ENCODE data around the gene FBXL20. TPM values are rescaled to one million over a fixed set of nuclear protein-coding genes. Genes with fewer than 3 reads are reported as not detected.

Gene FBXL20
- total RNA-seq, 1 experiment from 2014 or later = 9.7 TPM

DNA sequence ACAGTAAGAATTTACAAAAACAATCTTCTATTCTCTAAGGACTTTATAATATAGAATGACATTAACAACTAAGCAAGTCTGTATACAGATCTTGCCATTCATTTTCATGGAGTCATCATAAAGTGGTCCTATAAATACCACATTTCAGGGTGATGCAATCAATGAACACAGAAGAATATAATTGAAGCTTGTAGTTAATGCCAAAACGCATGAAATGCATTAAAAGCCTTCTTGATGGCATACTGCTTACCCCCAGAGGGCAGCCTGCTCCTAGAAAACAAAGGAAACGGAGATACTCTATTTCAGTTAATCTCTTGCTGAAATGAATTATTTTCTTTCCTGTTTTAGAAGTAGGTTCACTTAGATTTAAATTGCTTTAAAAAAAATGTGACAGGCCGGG is 130.5 kb downstream of the FBXL20 start:
- Mint-ChIP-seq H3K27me3 (ENCODE audit: low read depth) (no peaks in the 10 kb centered on the region), H3K4me3 (no peak overlapping the region), H3K4me1 (peaks cover 2% of the 10 kb centered on the region; the same call in 1 of the 2 replicates), H3K36me3 (no peaks in the 10 kb centered on the region), H3K9me3 (no peaks in the 10 kb centered on the region), H3K27ac (no peak overlapping the region)
- DNase-seq (ENCODE audit: low spot score) = no peak
- CTCF ChIA-PET = interaction anchor here (1.0 to 1.8 kb wide), 11 partner anchors 8 to 277 kb away, joined by 3 to 9 read pairs (median 4); no protein-coding TSS in a partner anchor
- POLR2A ChIA-PET = interaction anchor here (0.5 to 0.8 kb wide), 2 partner anchors 22 to 172 kb away, joined by 3 to 8 read pairs; no protein-coding TSS in a partner anchor
- no peak for TF ChIP-seq RELA (CRISPR knock-in tag; IDR thresholded peaks at IDR 0.05; ENCODE audit: borderline replicate concordance)
- TF ChIP-seq FOXJ3 (CRISPR knock-in tag; IDR thresholded peaks at IDR 0.05; ENCODE audit: borderline replicate concordance) = no peak
- no peak for TF ChIP-seq CREM (CRISPR knock-in tag; IDR thresholded peaks at IDR 0.05)
- no peak for TF ChIP-seq PRRX2 (CRISPR knock-in tag; IDR thresholded peaks at IDR 0.05)
- no peak for TF ChIP-seq FOXP1 (CRISPR knock-in tag; IDR thresholded peaks at IDR 0.05; ENCODE audit: borderline replicate concordance)
- TF ChIP-seq, protein P1, sequence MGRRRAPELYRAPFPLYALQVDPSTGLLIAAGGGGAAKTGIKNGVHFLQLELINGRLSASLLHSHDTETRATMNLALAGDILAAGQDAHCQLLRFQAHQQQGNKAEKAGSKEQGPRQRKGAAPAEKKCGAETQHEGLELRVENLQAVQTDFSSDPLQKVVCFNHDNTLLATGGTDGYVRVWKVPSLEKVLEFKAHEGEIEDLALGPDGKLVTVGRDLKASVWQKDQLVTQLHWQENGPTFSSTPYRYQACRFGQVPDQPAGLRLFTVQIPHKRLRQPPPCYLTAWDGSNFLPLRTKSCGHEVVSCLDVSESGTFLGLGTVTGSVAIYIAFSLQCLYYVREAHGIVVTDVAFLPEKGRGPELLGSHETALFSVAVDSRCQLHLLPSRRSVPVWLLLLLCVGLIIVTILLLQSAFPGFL (CRISPR knock-in tag; IDR thresholded peaks at IDR 0.05; ENCODE audit: borderline replicate concordance) = no peak
- no peak for TF ChIP-seq KAT7 (CRISPR knock-in tag; IDR thresholded peaks at IDR 0.05; ENCODE audit: borderline replicate concordance)
- TF ChIP-seq, protein P2, sequence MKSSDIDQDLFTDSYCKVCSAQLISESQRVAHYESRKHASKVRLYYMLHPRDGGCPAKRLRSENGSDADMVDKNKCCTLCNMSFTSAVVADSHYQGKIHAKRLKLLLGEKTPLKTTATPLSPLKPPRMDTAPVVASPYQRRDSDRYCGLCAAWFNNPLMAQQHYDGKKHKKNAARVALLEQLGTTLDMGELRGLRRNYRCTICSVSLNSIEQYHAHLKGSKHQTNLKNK (CRISPR knock-in tag; IDR thresholded peaks at IDR 0.05) = no peak
- TF ChIP-seq, protein P3, sequence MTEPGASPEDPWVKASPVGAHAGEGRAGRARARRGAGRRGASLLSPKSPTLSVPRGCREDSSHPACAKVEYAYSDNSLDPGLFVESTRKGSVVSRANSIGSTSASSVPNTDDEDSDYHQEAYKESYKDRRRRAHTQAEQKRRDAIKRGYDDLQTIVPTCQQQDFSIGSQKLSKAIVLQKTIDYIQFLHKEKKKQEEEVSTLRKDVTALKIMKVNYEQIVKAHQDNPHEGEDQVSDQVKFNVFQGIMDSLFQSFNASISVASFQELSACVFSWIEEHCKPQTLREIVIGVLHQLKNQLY (CRISPR knock-in tag; IDR thresholded peaks at IDR 0.05) = no peak
- no peak for TF ChIP-seq ZNF121 (CRISPR knock-in tag; IDR thresholded peaks at IDR 0.05)
- TF ChIP-seq HMGA2 (CRISPR knock-in tag; IDR thresholded peaks at IDR 0.05) = no peak
- no peak for ATAC-seq

DNA sequence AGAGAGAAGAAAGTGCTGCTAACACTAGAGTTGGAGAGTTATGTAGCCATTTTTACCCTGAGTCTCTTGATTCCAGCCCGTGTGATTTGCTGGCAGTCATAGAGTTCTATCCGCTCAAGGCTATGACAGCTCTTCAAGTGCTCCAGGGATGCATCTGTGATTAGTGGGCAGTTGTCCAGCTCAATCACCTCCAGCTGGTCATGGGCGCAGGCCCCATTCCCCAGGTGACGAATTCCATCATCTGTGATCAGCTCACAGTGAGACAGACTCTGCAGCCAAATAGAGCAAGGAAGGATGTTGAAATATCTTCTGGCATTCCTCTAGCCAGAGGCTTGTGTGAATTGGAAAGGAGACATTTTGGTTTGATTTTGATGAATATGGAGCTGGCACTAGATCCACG is 137.3 kb downstream of the FBXL20 start:
- ATAC-seq = no peak
- POLR2A ChIA-PET = no interaction called here
- Mint-ChIP-seq H3K9me3 (no peaks in the 10 kb centered on the region), H3K4me3 (no peak overlapping the region), H3K27me3 (ENCODE audit: low read depth) (no peaks in the 10 kb centered on the region), H3K4me1 (peaks cover 5% of the 10 kb centered on the region), H3K27ac (no peak overlapping the region), H3K36me3 (peaks cover 5% of the 10 kb centered on the region)
- no peak for DNase-seq (ENCODE audit: low spot score)
- CTCF ChIA-PET = interaction anchor here (0.6 to 2.5 kb wide), 4 partner anchors 19 to 33 kb away, joined by 3 to 17 read pairs (median 7); no protein-coding TSS in a partner anchor
- TF ChIP-seq CREB1 (CRISPR knock-in tag; IDR thresholded peaks at IDR 0.05) (no peak), NR2C2 (CRISPR knock-in tag; IDR thresholded peaks at IDR 0.05) (no peak), ETV6 (CRISPR knock-in tag; IDR thresholded peaks at IDR 0.05) (no peak), NR1H2 (CRISPR knock-in tag; IDR thresholded peaks at IDR 0.05) (no peak), IRF2 (CRISPR knock-in tag; IDR thresholded peaks at IDR 0.05; ENCODE audit: borderline replicate concordance, low read depth) (no peak), FOXJ3 (CRISPR knock-in tag; IDR thresholded peaks at IDR 0.05; ENCODE audit: borderline replicate concordance) (no peak), ZBTB21 (CRISPR knock-in tag; IDR thresholded peaks at IDR 0.05; ENCODE audit: borderline replicate concordance) (no peak), ZNF423 (CRISPR knock-in tag; IDR thresholded peaks at IDR 0.05) (no peak), SMAD3 (CRISPR knock-in tag; IDR thresholded peaks at IDR 0.05; ENCODE audit: borderline replicate concordance) (no peak), ZNF416 (CRISPR knock-in tag; IDR thresholded peaks at IDR 0.05) (no peak)
- TF ChIP-seq, protein P1 (CRISPR knock-in tag; IDR thresholded peaks at IDR 0.05; ENCODE audit: borderline replicate concordance) = no peak
- TF ChIP-seq, protein P4, sequence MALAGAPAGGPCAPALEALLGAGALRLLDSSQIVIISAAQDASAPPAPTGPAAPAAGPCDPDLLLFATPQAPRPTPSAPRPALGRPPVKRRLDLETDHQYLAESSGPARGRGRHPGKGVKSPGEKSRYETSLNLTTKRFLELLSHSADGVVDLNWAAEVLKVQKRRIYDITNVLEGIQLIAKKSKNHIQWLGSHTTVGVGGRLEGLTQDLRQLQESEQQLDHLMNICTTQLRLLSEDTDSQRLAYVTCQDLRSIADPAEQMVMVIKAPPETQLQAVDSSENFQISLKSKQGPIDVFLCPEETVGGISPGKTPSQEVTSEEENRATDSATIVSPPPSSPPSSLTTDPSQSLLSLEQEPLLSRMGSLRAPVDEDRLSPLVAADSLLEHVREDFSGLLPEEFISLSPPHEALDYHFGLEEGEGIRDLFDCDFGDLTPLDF (CRISPR knock-in tag; IDR thresholded peaks at IDR 0.05) = no peak
- TF ChIP-seq, protein P5, sequence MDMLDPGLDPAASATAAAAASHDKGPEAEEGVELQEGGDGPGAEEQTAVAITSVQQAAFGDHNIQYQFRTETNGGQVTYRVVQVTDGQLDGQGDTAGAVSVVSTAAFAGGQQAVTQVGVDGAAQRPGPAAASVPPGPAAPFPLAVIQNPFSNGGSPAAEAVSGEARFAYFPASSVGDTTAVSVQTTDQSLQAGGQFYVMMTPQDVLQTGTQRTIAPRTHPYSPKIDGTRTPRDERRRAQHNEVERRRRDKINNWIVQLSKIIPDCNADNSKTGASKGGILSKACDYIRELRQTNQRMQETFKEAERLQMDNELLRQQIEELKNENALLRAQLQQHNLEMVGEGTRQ (CRISPR knock-in tag; IDR thresholded peaks at IDR 0.05) = no peak
- TF ChIP-seq, protein P6, sequence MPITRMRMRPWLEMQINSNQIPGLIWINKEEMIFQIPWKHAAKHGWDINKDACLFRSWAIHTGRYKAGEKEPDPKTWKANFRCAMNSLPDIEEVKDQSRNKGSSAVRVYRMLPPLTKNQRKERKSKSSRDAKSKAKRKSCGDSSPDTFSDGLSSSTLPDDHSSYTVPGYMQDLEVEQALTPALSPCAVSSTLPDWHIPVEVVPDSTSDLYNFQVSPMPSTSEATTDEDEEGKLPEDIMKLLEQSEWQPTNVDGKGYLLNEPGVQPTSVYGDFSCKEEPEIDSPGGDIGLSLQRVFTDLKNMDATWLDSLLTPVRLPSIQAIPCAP (CRISPR knock-in tag; IDR thresholded peaks at IDR 0.05) = no peak

Measured in WTC11 (cell line).